A549 (cell line): ENCODE measurements around the gene HIF1AN.

Experiments
- CBX2 ChIP-seq: fragments of 200-600 bp; sonication (generic); IDR thresholded peaks from 2 replicates; pipeline ENCODE4 v1.6.1; 2016; ENCODE audit warnings: low read depth, mild to moderate bottlenecking, borderline replicate concordance
- CEBPB ChIP-seq, 2 experiments: fragments of >200 bp in 1 of 2; sonication (Bioruptor Twin) in 1 of 2; formaldehyde crosslinking in 1 of 2; IDR thresholded peaks; 2 replicates each; pipeline ENCODE4 v1.6.1; 2012 to 2016
- CTCF ChIP-seq: fragments of >200 bp; sonication (Bioruptor Twin); formaldehyde crosslinking; IDR thresholded peaks from 3 replicates; pipeline ENCODE4 v1.5.1; 2016
- POLR2A ChIP-seq: IDR thresholded peaks from 2 replicates; pipeline ENCODE4 v1.6.1; 2012; ENCODE audit warnings: mild to moderate bottlenecking, low read length
- REST ChIP-seq: fragments of 200-600 bp; sonication (generic); IDR thresholded peaks from 2 replicates; pipeline ENCODE4 v1.6.1; 2016; ENCODE audit warnings: antibody characterized with exemption, mild to moderate bottlenecking, moderate library complexity
- ZNF302 ChIP-seq: fragments of 250-450 bp; sonication (Bioruptor Pico); IDR thresholded peaks from 2 replicates; pipeline ENCODE4 v1.9.0; 2021; ENCODE audit warnings: inconsistent platforms, mild to moderate bottlenecking, moderate library complexity
- ZSCAN20 ChIP-seq: fragments of 250-450 bp; sonication (Bioruptor Pico); IDR thresholded peaks from 2 replicates; pipeline ENCODE4 v1.8.0; 2022; ENCODE audit warnings: mild to moderate bottlenecking, moderate library complexity
- TF ChIP-seq, protein P1 (sequence below): IDR thresholded peaks from 2 replicates; pipeline ENCODE4 v1.6.1; 2012

DNA sequence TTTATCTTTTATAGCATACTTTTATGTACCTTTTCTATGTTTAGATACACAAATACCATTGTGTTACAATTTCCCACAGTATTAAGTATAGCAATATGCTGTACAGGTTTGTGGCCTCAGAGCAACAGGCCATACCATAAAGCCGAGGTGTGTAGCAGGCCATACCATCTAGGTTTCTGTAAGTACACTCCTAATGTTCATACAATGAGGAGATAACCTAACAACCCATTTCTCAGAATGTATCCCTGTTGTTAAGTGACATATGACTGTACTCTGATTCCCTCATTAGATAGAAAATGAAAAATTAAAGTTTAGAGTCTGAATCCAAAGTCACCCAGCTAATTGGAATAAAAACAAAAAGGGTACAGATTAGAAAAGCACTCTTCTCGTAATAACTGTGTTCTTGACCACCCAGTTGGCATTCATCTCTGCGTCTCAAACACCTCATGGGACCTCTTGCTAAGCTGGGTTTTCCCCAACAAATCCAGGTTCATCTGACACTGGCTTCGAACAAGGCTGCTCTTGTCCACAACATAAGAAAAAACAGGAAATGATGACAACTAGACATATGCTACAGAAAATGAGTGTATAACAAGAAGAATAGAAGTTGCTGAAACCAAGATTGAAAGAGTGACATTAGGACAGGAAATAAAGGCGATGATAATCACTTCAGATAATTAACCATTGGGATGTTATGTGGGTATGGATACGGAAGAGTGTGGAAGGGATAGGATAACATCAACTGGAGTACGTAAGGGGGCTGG is 7.4 kb upstream of the HIF1AN start:
- TF ChIP-seq CTCF (no peak), POLR2A (no peak), ZNF302 (CRISPR knock-in tag) (no peak), CEBPB (IDR thresholded peaks at IDR 0.05) (no peak), ZSCAN20 (CRISPR knock-in tag) (no peak), REST (no peak), CBX2 (no peak)
- TF ChIP-seq, protein P1, sequence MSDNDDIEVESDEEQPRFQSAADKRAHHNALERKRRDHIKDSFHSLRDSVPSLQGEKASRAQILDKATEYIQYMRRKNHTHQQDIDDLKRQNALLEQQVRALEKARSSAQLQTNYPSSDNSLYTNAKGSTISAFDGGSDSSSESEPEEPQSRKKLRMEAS: no peak
